HFF-Myc (cell line): ENCODE results near the gene IFNA4.
"Not testable (repeated sequence)": the region's sequence is repeated elsewhere in the genome, so short reads cannot be mapped to it uniquely, and the experiment has no call there.

ENCODE experiments used
- DNase-seq: peaks from one replicate; pipeline ENCODE4 v3.0.0-alpha.2; 2011; ENCODE audit warnings: low read depth; ENCODE audit errors: extremely low read depth
- H3K4me3 ChIP-seq: replicated peaks from 2 replicates; pipeline ENCODE4 v1.5.1; 2011; ENCODE audit warnings: low read depth, mild to moderate bottlenecking, control low read depth, low read length
- TF ChIP-seq, protein P1 (sequence below): IDR thresholded peaks from 2 replicates; pipeline ENCODE4 v1.5.1; 2012; ENCODE audit warnings: mild to moderate bottlenecking, low read depth, low read length, control low read depth; ENCODE audit errors: missing control alignments

Gene IFNA4

GRCh38 chr9:21187487-21187886, at the start of gene IFNA4:
Gene IFNA4, minus strand, starts transcription at chr9:21187587. Its CDS starts 56 bp downstream, at chr9:21187531.
- not testable (repeated sequence) for DNase-seq

GRCh38 chr9:21236360-21236714, 49.0 kb upstream of the IFNA4 start:
- H3K4me3 ChIP-seq, DNase-seq: not testable (repeated sequence)

More at GRCh38 chr9:21187487-21187886, at the start of gene IFNA4:
- not testable (repeated sequence) for H3K4me3 ChIP-seq

DNA sequence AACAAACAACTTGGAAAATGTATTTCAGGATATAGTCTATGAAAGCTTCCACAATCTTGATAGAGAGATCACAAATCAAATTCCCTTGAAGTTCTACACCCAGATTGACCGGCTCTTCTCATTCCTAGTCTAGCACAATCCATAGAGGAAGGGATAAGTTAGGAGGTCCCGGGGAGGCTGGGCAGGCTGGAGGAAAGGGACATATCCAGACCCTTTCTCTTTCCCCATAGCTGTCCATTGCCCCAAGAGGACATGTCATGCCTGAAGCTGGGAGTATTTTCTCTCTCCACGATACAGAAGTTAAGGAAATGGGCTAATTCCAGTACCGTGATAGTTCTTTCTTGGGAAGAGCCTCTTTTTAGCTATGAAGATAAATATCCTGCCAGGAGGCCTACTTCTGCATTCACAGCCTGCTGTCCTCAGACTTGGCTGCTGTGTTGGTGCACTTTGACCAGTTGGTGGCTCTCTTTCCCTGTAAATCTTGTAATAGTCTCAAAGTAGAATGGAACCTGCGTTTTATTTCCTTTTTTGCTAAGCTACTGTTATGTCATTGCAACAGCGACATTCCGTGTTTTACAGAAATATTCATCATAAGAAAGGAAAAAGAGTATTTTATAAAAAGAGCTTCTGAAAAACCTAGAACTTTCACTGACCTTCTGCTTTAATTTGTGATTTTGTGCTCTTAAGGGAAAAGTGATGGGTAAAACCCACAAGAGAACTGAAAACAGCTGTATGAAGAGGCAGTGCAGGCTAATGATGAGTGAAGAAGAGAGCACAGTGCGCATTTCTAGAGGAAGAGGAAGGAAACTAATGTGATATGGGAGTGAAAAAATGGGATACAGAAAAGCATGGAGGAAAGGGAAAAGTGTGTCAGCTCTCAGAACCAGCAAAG, 48.3 kb upstream of the IFNA4 start:
- TF ChIP-seq, protein P1, sequence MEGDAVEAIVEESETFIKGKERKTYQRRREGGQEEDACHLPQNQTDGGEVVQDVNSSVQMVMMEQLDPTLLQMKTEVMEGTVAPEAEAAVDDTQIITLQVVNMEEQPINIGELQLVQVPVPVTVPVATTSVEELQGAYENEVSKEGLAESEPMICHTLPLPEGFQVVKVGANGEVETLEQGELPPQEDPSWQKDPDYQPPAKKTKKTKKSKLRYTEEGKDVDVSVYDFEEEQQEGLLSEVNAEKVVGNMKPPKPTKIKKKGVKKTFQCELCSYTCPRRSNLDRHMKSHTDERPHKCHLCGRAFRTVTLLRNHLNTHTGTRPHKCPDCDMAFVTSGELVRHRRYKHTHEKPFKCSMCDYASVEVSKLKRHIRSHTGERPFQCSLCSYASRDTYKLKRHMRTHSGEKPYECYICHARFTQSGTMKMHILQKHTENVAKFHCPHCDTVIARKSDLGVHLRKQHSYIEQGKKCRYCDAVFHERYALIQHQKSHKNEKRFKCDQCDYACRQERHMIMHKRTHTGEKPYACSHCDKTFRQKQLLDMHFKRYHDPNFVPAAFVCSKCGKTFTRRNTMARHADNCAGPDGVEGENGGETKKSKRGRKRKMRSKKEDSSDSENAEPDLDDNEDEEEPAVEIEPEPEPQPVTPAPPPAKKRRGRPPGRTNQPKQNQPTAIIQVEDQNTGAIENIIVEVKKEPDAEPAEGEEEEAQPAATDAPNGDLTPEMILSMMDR = peak; percentile 36
- H3K4me3 ChIP-seq = not testable (repeated sequence)
- DNase-seq = peak; percentile 17

DNA sequence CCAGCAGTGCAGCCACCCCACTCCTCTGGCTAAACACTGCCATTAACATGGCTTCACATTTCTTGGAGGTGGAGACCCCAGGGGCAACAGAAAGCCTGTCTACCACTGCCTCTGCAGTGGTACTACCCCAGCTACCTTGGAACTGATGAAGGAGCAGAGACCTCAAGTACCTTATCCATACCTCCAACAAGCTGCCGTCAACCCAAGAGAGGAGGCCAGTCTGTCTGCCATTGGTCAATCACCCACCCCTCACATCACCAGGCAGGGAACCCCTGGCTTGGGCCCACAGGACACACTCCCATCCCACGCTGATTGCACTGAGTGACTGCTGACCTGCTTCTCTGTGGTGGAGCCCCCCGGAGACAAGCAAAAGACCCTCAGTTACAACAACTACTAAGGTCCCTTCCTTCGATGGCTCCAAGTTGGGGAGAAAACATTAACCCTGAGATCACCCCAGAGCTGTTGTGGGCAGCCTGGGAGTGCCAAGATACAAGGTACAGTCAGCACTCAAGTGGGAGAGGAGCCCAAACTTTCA, 46.8 kb upstream of the IFNA4 start:
- no peak overlapping the region for H3K4me3 ChIP-seq
- TF ChIP-seq, protein P1 = no peak
- no peak for DNase-seq

DNA sequence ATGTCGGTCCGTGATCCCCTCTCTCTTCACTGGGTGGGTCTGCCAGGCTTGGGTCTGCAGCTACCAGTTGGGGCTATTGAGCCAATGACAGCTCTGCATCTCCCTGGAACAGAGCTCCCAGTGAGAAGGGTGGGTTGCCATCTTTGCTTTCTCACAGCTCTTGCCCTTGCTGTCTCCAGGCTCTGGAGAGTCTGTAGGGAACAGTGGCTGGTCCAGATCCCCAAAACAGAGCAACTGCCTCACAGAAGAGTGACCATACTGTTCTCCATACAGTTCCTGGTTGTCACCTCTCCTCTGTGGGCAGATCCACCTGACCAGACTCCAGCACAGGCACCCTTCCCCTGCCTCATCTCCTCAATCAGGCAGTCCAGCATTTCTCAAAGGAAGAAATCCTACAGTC, 45.9 kb upstream of the IFNA4 start:
- no peak overlapping the region for H3K4me3 ChIP-seq
- no peak for DNase-seq
- TF ChIP-seq, protein P1 = no peak

GRCh38 chr9:21228122-21228521, 40.7 kb upstream of the IFNA4 start, which contains the start of gene IFNA17:
Gene IFNA17, minus strand, starts transcription at chr9:21228222. Its CDS starts 49 bp downstream, at chr9:21228173.
- TF ChIP-seq, protein P1 = no peak
- no peak for DNase-seq
- H3K4me3 ChIP-seq = no peak within 1 kb of the TSS

DNA sequence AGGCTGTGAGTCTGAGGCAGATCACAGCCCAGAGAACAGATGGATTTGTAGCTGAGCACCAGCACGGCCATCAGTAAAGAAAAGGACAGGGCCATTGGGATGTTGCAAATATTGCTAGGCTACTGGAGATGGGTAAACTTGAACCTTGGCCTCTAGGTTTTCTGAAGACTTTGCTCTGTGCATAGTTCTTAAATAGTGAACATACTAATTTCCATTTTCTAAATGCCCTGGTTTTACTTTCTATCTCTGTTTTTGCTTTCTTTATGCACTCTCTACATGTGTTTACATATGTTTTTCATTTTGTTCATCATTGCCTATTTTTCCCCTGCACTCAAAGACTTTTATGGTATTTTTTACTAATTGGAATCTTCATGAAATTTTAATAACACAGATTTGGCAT, 29.8 kb upstream of the IFNA4 start, which contains the start of gene IFNA16:
Gene IFNA16 (minus strand): TSS at position 101 of the 400 bp plus-strand sequence. CDS start 6 bp downstream, at position 95.
- DNase-seq, H3K4me3 ChIP-seq: not testable (repeated sequence)

- DNase-seq, H3K4me3 ChIP-seq: not testable (repeated sequence)
- TF ChIP-seq, protein P1 = peak; percentile 13
These were observed 26.3 kb upstream of the IFNA4 start for GRCh38 chr9:21213411-21214326.

DNA sequence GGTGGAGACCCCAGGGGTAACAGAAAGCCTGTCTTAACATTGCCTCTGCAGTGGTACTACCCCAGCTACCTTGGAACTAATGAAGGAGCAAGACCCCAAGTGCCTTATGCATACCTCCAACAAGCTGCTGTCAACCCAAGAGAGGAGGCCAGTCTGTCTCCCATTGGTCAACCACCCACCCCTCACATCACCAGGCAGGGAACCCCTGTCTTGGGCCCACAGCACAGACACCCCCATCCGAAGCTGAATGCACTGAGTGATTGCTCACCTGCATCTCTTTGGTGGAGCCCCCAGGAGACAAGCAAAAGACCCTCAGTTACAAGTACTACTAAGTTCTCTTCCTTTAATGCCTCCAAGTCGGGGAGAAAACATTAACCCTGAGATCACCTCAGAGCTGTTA, 24.8 kb upstream of the IFNA4 start:
- H3K4me3 ChIP-seq = not testable (repeated sequence)

GRCh38 chr9:21210782-21211181, 23.4 kb upstream of the IFNA4 start:
- H3K4me3 ChIP-seq, DNase-seq: not testable (repeated sequence)

More for the DNA sequence above, 24.8 kb upstream of the IFNA4 start:
- not testable (repeated sequence) for DNase-seq
